Nucleus accumbens (tissue), 56 donors: ENCODE results near the gene KRTAP11-1.

ENCODE experiments used
- DNase-seq, 56 donors: peaks; one replicate each; lab custom pipeline; 2025; lab: John Stamatoyannopoulos, UW

Gene KRTAP11-1, protein sequence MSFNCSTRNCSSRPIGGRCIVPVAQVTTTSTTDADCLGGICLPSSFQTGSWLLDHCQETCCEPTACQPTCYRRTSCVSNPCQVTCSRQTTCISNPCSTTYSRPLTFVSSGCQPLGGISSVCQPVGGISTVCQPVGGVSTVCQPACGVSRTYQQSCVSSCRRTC

DNA sequence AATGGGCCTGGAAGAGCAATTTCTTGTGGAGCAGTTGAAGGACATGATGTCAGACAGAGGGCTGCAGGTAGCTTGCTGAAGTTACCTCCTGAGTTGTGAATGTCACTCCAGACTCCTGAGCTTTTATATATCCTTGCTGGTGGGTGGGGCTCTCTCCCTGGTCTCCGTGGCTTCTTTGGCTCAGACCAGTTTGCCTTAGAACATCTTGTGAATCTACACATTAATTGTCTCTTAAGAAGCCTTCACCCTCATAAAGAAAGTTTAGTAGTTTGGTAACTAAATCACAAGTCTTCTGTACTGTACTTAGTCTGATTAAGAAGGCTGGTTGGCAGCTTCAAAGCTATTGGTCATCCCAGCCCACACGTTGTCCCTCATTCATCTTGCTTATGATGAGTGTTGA lies at the start of gene KRTAP11-1:
Gene KRTAP11-1, minus strand, starts transcription at position 101 of the 400 bp plus-strand sequence. Its CDS starts 56 bp downstream, at position 45.
- no peak for DNase-seq

GRCh38 chr21:30924146-30924700 lies 42.8 kb upstream of the KRTAP11-1 start:
- no peak for DNase-seq

DNA sequence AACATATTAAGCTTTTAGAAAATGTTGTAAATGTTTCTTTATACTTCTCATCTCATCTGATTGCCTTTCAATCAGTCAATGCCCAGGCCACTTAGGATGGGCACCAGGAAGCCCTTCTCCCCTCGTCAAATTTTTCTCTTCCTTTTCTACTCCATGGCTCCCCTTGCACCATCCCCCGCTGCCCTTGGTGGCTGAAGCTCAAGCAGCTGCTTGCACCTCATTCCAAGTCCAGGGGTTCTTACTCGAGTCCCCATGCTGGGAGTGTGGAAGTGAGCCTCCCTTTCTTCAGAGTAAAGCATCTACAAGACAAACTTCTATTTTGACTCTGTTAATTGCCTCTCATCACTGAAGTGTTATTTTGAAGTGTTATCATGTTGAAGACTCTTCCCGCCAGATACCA lies 39.7 kb upstream of the KRTAP11-1 start:
- no peak for DNase-seq

GRCh38 chr21:30917557-30917956 lies 36.2 kb upstream of the KRTAP11-1 start:
- no peak for DNase-seq

GRCh38 chr21:30900881-30901280 lies 19.5 kb upstream of the KRTAP11-1 start:
- DNase-seq: no peak

DNA sequence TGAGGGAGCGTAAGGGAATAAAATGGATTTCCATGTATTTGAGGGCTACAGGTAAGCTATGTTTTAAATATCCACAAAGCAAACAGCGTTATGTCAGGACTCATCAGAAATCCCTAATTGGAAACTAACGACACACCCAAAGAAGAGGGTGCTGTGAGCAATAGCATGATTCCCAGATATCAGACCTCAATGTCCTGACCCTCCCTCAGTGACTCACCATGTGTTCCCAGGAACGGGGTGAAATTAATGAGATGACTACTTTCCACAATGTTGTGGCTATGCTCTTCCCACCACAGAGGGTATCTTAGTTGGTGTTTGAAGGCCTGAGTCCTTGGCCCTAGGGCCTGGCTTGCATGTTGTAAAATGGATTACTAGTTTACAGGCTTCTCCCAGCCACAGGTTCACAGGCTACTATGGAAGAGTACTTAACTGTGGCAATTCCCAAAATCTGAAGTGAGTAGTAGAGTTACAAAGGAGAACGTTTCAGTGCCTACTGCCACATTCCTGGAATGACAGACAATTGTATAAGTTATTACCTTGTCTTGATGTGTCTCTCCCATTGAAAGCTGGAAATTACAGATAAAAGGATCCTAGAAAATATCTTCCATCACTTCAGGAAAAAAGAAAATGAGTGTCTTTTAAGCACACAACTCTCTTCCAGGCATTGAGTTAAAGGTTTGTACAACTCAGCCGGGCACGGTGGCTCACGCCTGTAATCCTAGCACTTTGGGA lies 1.7 kb upstream of the KRTAP11-1 start:
- DNase-seq: no peak

DNA sequence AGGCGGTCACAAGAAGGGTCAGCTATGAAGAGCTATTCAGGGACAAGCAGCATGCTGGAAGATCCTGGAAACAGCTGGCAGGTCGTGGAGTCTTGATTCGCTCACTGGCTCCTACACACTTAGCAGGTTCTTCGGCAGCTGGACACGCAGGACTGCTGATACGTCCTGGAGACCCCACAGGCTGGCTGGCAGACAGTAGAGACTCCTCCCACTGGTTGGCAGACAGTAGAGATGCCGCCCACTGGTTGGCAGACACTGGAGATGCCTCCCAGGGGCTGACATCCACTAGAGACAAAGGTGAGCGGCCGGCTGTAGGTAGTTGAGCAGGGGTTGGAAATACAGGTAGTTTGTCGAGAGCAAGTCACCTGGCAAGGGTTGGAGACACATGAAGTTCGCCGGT lies 466 bp downstream of the KRTAP11-1 start:
- DNase-seq: no peak

GRCh38 chr21:30874526-30874925 lies 6.9 kb downstream of the KRTAP11-1 start:
- no peak for DNase-seq

- no peak for DNase-seq
These were observed 33.5 kb downstream of the KRTAP11-1 start for GRCh38 chr21:30847627-30848500.

- no peak for DNase-seq
These were observed 38.4 kb downstream of the KRTAP11-1 start for GRCh38 chr21:30842990-30843389.

DNA sequence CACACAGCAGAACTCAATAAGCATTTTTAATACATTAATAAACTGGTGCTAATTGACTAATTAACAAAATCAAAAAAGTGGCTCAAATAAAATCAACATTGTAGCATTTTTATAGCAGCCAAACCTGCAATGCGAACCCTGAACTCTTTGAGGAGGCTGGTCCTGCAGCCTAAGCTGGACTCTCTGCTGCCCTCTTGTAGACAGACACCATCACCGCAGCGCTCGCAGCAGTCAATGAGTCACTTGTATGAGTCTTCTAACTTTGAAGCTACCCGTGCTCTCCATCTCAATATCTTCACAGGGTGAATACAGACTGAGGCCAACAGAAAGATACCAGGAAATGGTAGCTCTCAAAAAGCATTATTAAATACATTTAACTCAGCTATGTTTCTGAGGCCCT lies 42.1 kb downstream of the KRTAP11-1 start:
- DNase-seq: peak in 1 of 56 donors; percentile 1

DNA sequence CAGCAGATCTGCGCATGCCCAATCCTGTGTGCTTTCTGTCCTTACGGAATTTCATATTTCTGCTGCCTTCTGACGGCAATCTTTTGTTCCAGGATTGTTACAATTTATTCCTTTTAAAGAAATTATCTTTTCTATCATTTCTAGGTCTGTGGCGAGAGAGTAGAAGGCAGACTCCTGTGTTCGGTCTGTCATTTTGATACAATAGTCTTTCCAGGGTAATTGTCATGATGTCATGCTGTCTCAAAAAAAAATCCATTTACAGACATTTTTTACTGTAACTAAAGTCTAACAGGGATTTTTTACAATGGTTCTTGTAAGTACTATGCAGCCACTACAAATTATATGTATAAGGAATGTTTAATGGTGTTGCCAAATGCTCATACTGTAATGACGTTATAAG lies 42.8 kb downstream of the KRTAP11-1 start:
- no peak for DNase-seq

DNA sequence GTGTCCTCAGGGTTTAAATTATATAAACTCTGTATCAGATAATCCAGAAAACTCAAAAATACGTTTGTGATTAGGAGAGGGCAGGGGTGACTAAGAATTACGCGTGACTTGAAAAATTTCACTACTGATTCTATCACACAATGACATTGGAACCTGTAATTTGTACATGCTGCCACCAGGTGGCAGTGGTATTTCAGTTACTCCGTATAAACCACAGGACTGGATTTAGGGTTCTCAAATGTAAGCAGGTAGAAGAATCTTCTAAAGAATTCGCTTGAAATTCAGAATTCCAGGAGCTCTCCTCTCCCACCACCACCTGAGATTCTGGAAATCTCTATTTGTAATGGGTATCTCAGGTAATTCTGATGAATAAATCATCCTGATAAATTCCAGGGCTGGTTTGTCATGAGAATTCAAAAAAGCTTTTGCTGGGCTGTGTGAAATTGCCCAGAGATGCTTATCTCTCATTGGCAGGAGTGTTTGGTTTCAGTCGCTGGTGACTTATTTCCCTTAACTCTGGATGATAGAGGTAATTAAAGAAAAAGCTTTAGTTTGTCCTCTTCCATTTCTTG lies 50.1 kb downstream of the KRTAP11-1 start:
- no peak for DNase-seq
